SK-N-SH (cell line): ENCODE data around the gene GNG12. TPM values are rescaled to one million over a fixed set of nuclear protein-coding genes. Genes with fewer than 3 reads are reported as not detected.

Experiments
- CTCF ChIA-PET: fragments of 300-600, 350-600 bp; formaldehyde crosslinking; extraction: SDS; loops from one replicate; lab custom pipeline; 2021; lab: Yijun Ruan, JAX
- POLR2A ChIA-PET: fragments of 350-600 bp; sonication (Branson Sonifier 250); formaldehyde crosslinking; extraction: SDS; loops from one replicate; lab custom pipeline; 2020; ENCODE audit warnings: antibody characterized with exemption, inconsistent platforms; lab: Yijun Ruan, JAX
- DNase-seq: peaks from one replicate; pipeline ENCODE4 v3.0.0; 2012
- H2AFZ ChIP-seq: fragments of 200-600 bp; sonication (generic); 2 replicates; pipeline ENCODE4 v1.8.1; 2016; ENCODE audit warnings: antibody characterized with exemption, mild to moderate bottlenecking, low read depth
- H3F3A ChIP-seq: fragments of 200-600 bp; sonication (generic); replicated peaks from 2 replicates; pipeline ENCODE3; 2016; ENCODE audit warnings: antibody characterized with exemption, mild to moderate bottlenecking; ENCODE audit not compliant: insufficient read depth
- H3K27ac ChIP-seq, 2 experiments: fragments of 200-500 bp in 1 of 2; fragments of 200-600 bp in 1 of 2; sonication (Bioruptor generic) in 1 of 2; sonication (generic), shearing (Covaris generic) in 1 of 2; 2 replicates each; pipeline versions ENCODE4 v1.5.1 to v1.6.1; 2014 to 2016; ENCODE audit warnings: low read depth in 2 of 2, inconsistent platforms in 1 of 2, low read length in 1 of 2, mild to moderate bottlenecking in 1 of 2, mixed read lengths in 1 of 2
- H3K27me3 ChIP-seq: fragments of 200-600 bp; sonication (generic), shearing (Covaris generic); 2 replicates; pipeline ENCODE4 v1.6.1; 2016; ENCODE audit warnings: mixed run types; ENCODE audit not compliant: insufficient read depth
- H3K36me3 ChIP-seq, 2 experiments: fragments of 200-500 bp in 1 of 2; fragments of 200-600 bp in 1 of 2; sonication (Bioruptor generic) in 1 of 2; sonication (generic) in 1 of 2; replicated peaks in 1 of 2; 2 replicates each; pipeline versions ENCODE3 to v1.5.1; 2014 to 2016; ENCODE audit warnings: low read length in 1 of 2, mild to moderate bottlenecking in 1 of 2; ENCODE audit not compliant: insufficient read depth in 2 of 2, control insufficient read depth in 1 of 2
- H3K4me1 ChIP-seq, 2 experiments: fragments of 200-500 bp in 1 of 2; fragments of 200-600 bp in 1 of 2; sonication (Bioruptor generic) in 1 of 2; sonication (generic), shearing (Covaris generic) in 1 of 2; 2 replicates each; pipeline versions ENCODE4 v1.5.1 to v1.6.1; 2014 to 2016; ENCODE audit warnings: low read depth in 1 of 2, low read length in 1 of 2, mixed run types in 1 of 2; ENCODE audit not compliant: insufficient read depth in 2 of 2, control insufficient read depth in 1 of 2
- H3K4me2 ChIP-seq: fragments of 200-600 bp; sonication (generic), shearing (Covaris generic); 2 replicates; pipeline ENCODE4 v1.6.1; 2017; ENCODE audit warnings: mixed run types
- H3K4me3 ChIP-seq, 2 experiments: fragments of 200-500 bp in 1 of 2; fragments of 200-600 bp in 1 of 2; sonication (Bioruptor generic) in 1 of 2; sonication (generic), shearing (Covaris generic) in 1 of 2; 2 replicates each; pipeline versions ENCODE4 v1.5.1 to v1.8.1; 2014 to 2016; ENCODE audit warnings: low read depth in 2 of 2, inconsistent platforms in 1 of 2, low read length in 1 of 2, mild to moderate bottlenecking in 1 of 2, mixed read lengths in 1 of 2, moderate library complexity in 1 of 2
- H3K79me2 ChIP-seq: fragments of 200-600 bp; sonication (generic); 2 replicates; pipeline ENCODE4 v1.8.1; 2017; ENCODE audit warnings: mild to moderate bottlenecking; ENCODE audit not compliant: insufficient read depth
- H3K9ac ChIP-seq: fragments of 200-600 bp; sonication (generic); 2 replicates; pipeline ENCODE4 v1.6.1; 2017; ENCODE audit warnings: mixed run types
- H3K9me2 ChIP-seq: fragments of 200-600 bp; sonication (generic); 2 replicates; pipeline ENCODE4 v1.6.1; 2017; ENCODE audit warnings: mixed run types
- H3K9me3 ChIP-seq: fragments of 200-600 bp; sonication (generic); 2 replicates; pipeline ENCODE4 v1.6.1; 2017; ENCODE audit warnings: mixed run types, mild to moderate bottlenecking, moderate library complexity
- H4K20me1 ChIP-seq: fragments of 200-600 bp; sonication (generic); 2 replicates; pipeline ENCODE4 v1.6.1; 2017; ENCODE audit warnings: mild to moderate bottlenecking, mixed run types; ENCODE audit not compliant: insufficient read depth
- CHD2 ChIP-seq: fragments of 150-350 bp; IDR thresholded peaks from 2 replicates; pipeline ENCODE4 v1.6.1; 2018; ENCODE audit warnings: low read length; ENCODE audit not compliant: partially characterized antibody
- CTCF ChIP-seq: fragments of 200-600 bp; sonication (generic); IDR thresholded peaks from 2 replicates; pipeline ENCODE4 v1.6.1; 2017; ENCODE audit warnings: antibody characterized with exemption, mild to moderate bottlenecking, moderate library complexity
- FOSL2 ChIP-seq: IDR thresholded peaks from 2 replicates; pipeline ENCODE4 v1.4.0; 2012; ENCODE audit warnings: low read depth, mild to moderate bottlenecking, moderate library complexity, borderline replicate concordance
- FOXJ3 ChIP-seq: sonication (generic); formaldehyde crosslinking; IDR thresholded peaks from 2 replicates; pipeline ENCODE4 v1.5.1; 2020; ENCODE audit warnings: mild to moderate bottlenecking, missing genetic modification reagents
- GATA2 ChIP-seq: sonication (generic); formaldehyde crosslinking; IDR thresholded peaks from 2 replicates; pipeline ENCODE4 v1.5.0; 2020; ENCODE audit warnings: mild to moderate bottlenecking, missing genetic modification reagents
- IRF3 ChIP-seq: fragments of 150-350 bp; IDR thresholded peaks from 2 replicates; pipeline ENCODE4 v1.6.1; 2016; ENCODE audit warnings: mild to moderate bottlenecking, low read depth, low read length
- MEF2A ChIP-seq: IDR thresholded peaks from 2 replicates; pipeline ENCODE4 v1.4.0; 2012; ENCODE audit warnings: low read depth, borderline replicate concordance
- RCOR1 ChIP-seq: fragments of 150-350 bp; IDR thresholded peaks from 2 replicates; pipeline ENCODE4 v1.6.1; 2017; ENCODE audit warnings: antibody characterized with exemption, low read length
- TCF12 ChIP-seq: IDR thresholded peaks from 2 replicates; pipeline ENCODE4 v1.4.0; 2012
- TEAD4 ChIP-seq: IDR thresholded peaks from 2 replicates; pipeline ENCODE4 v1.4.0; 2012; ENCODE audit warnings: mild to moderate bottlenecking, borderline replicate concordance; ENCODE audit not compliant: insufficient read depth
- USF1 ChIP-seq: IDR thresholded peaks from 2 replicates; pipeline ENCODE4 v1.4.0; 2012; ENCODE audit warnings: low read depth, borderline replicate concordance
- WGBS: methylation state at CpG from one replicate; pipeline ENCODE4 v1.1.6; 2017; ENCODE audit warnings: low lambda C conversion rate; 5-methylcytosine and 5-hydroxymethylcytosine counted together
- polyA plus RNA-seq, 3 experiments: library from polyadenylated mRNA; depleted of rRNA; stranded (reverse); fragments of >200 nt; gene quantifications; 2 replicates each; pipeline ENCODE4 v1.2.3, GENCODE V29; 2012

GNG12 gene
- polyA plus RNA-seq, 1 of the 3 experiments (the other 2 are of a cell fraction), result 41.2 TPM

GRCh38 chr1:67801903-67802302 lies 31.4 kb downstream of the GNG12 start:
- ChIA-PET CTCF (interaction anchor here (1.3 kb wide), 1 partner anchor 20 kb away, joined by 4 read pairs; no protein-coding TSS in a partner anchor), POLR2A (no interaction called here)
- Histone ChIP-seq H3K27me3 (no peaks in the 10 kb centered on the region), H3F3A (no peaks in the 10 kb centered on the region), H4K20me1 (peaks cover 49% of the 10 kb centered on the region), H3K9ac (no peak overlapping the region), H3K9me2 (no peaks in the 10 kb centered on the region), H3K79me2 (peaks cover 100% of the 10 kb centered on the region), H3K9me3 (no peaks in the 10 kb centered on the region), H3K4me2 (no peak overlapping the region), H2AFZ (no peak overlapping the region), H3K36me3 (peaks cover 2 to 18% of the 10 kb centered on the region in 2 experiments), H3K4me1 (peaks cover 0 to 8% of the 10 kb centered on the region in 2 experiments; a peak in 2 of 4 replicates), H3K27ac (no peak overlapping the region), H3K4me3 (no peak overlapping the region)
- no peak for DNase-seq
- 0 out of 2 replicates have a peak, but pooled peaks have one; percentile 11 for TF ChIP-seq TEAD4
- TF ChIP-seq GATA2 (CRISPR knock-in tag), result no peak

GRCh38 chr1:67795179-67795912 lies 37.9 kb downstream of the GNG12 start:
- Histone ChIP-seq H3K27ac (peak overlapping the region in 1 of 2 experiments; percentile 97; a peak in 1 of 4 replicates), H3K9ac (no peak overlapping the region), H3K9me2 (no peaks in the 10 kb centered on the region), H3K4me3 (no peak overlapping the region), H3K4me2 (no peak overlapping the region; the same call in 1 of the 2 replicates), H3K27me3 (no peaks in the 10 kb centered on the region), H3K9me3 (no peaks in the 10 kb centered on the region), H4K20me1 (peaks cover under 1% of the 10 kb centered on the region; the same call in 1 of the 2 replicates), H3K36me3 (peaks cover 0 to 18% of the 10 kb centered on the region in 2 experiments), H2AFZ (no peak overlapping the region), H3K4me1 (peaks cover 8 to 39% of the 10 kb centered on the region in 2 experiments), H3F3A (peaks cover 50% of the 10 kb centered on the region), H3K79me2 (peaks cover 93% of the 10 kb centered on the region)
- CTCF ChIA-PET, result interaction anchor here (0.6 to 1.0 kb wide), 2 partner anchors 243 to 260 kb away, joined by 3 to 6 read pairs; no protein-coding TSS in a partner anchor
- TF ChIP-seq TCF12, result no peak
- TF ChIP-seq FOXJ3 (CRISPR knock-in tag), result no peak
- POLR2A ChIA-PET, result no interaction called here
- no peak for DNase-seq
- 94% methylated on average over 7 of the region's 8 CpGs for WGBS

- ChIA-PET POLR2A (no interaction called here), CTCF (interaction anchor here (0.8 kb wide), 1 partner anchor 33 kb away, joined by 3 read pairs; no protein-coding TSS in a partner anchor)
- H3K9me3 ChIP-seq, result no peaks in the 10 kb centered on the region
- H3K9ac ChIP-seq, result peak overlapping the region; percentile 60
- peaks cover 0 to 17% of the 10 kb centered on the region in 2 experiments for H3K36me3 ChIP-seq
- H3F3A ChIP-seq, result peaks cover 50% of the 10 kb centered on the region
- no peaks in the 10 kb centered on the region for H3K9me2 ChIP-seq
- no peak overlapping the region for H3K4me3 ChIP-seq
- peak overlapping the region; percentile 75 for H3K4me2 ChIP-seq
- no peak overlapping the region for H2AFZ ChIP-seq
- no peak for DNase-seq
- H3K27ac ChIP-seq, result peak overlapping the region in 1 of 2 experiments; percentile 97; a peak in 2 of 4 replicates
- peaks cover 93% of the 10 kb centered on the region for H3K79me2 ChIP-seq
- H4K20me1 ChIP-seq, result peaks cover 3% of the 10 kb centered on the region
- WGBS, result 69% methylated on average over 3 of the region's 3 CpGs
- TF ChIP-seq CHD2, result no peak
- no peak; the same call in 1 of the 2 replicates for TF ChIP-seq FOSL2
- TF ChIP-seq CTCF, result no peak
- no peak for TF ChIP-seq RCOR1
- no peak for TF ChIP-seq MEF2A
- no peak for TF ChIP-seq USF1
- no peak for TF ChIP-seq IRF3
- H3K4me1 ChIP-seq, result peaks cover 8 to 49% of the 10 kb centered on the region in 2 experiments
- no peaks in the 10 kb centered on the region for H3K27me3 ChIP-seq
Measured at GRCh38 chr1:67793562-67793961, 39.7 kb downstream of the GNG12 start.
